Mesendoderm (in vitro differentiated cells): ENCODE results near the gene PDGFRA.

Experiments used
- DNase-seq: peaks from one replicate; pipeline ENCODE4 v3.0.0; 2013
- H2AK5ac ChIP-seq: 2 replicates; pipeline ENCODE4 v1.6.1; 2013; ENCODE audit warnings: low read length, inconsistent platforms
- H2BK120ac ChIP-seq: 2 replicates; pipeline ENCODE4 v1.6.1; 2013; ENCODE audit warnings: low read depth, mild to moderate bottlenecking, low read length, moderate library complexity, mixed read lengths
- H2BK15ac ChIP-seq: replicated peaks from 2 replicates; pipeline ENCODE4 v1.6.1; 2013; ENCODE audit warnings: low read depth, mild to moderate bottlenecking, moderate library complexity
- H2BK5ac ChIP-seq: 2 replicates; pipeline ENCODE4 v1.6.1; 2013; ENCODE audit warnings: low read length, inconsistent platforms
- H3K18ac ChIP-seq: 2 replicates; pipeline ENCODE4 v1.6.1; 2013; ENCODE audit warnings: mild to moderate bottlenecking, low read length, mixed read lengths
- H3K23ac ChIP-seq: one replicate; pipeline ENCODE4 v1.6.1; 2013; ENCODE audit warnings: low read length
- H3K27ac ChIP-seq: 2 replicates; pipeline ENCODE4 v1.5.1; 2013; ENCODE audit warnings: low read depth, mild to moderate bottlenecking, inconsistent platforms, low read length, moderate library complexity
- H3K27me3 ChIP-seq: 2 replicates; pipeline ENCODE4 v1.6.1; 2013; ENCODE audit warnings: low read length, control low read depth, mild to moderate bottlenecking, inconsistent platforms; ENCODE audit not compliant: insufficient read depth, poor library complexity
- H3K36me3 ChIP-seq: 2 replicates; pipeline ENCODE4 v1.6.1; 2013; ENCODE audit warnings: low read length, inconsistent platforms; ENCODE audit not compliant: control insufficient read depth, insufficient read depth
- H3K4ac ChIP-seq: one replicate; pipeline ENCODE4 v1.6.1; 2013; ENCODE audit warnings: low read depth, mild to moderate bottlenecking, low read length, moderate library complexity
- H3K4me1 ChIP-seq: 2 replicates; pipeline ENCODE4 v1.6.1; 2013; ENCODE audit warnings: low read depth, low read length, inconsistent platforms; ENCODE audit not compliant: control insufficient read depth
- H3K4me2 ChIP-seq: 2 replicates; pipeline ENCODE4 v1.6.1; 2013; ENCODE audit warnings: low read length
- H3K4me3 ChIP-seq: 2 replicates; pipeline ENCODE4 v1.5.1; 2013; ENCODE audit warnings: mild to moderate bottlenecking, low read length
- H3K56ac ChIP-seq: one replicate; pipeline ENCODE4 v1.6.1; 2013; ENCODE audit warnings: low read length
- H3K79me1 ChIP-seq: 2 replicates; pipeline ENCODE4 v1.6.1; 2013; ENCODE audit warnings: low read length, inconsistent platforms
- H3K79me2 ChIP-seq: 2 replicates; pipeline ENCODE4 v1.6.1; 2013; ENCODE audit warnings: mild to moderate bottlenecking, low read length; ENCODE audit not compliant: control insufficient read depth, insufficient read depth
- H3K9ac ChIP-seq: 2 replicates; pipeline ENCODE4 v1.6.1; 2013; ENCODE audit warnings: low read length, inconsistent platforms
- H4K5ac ChIP-seq: one replicate; pipeline ENCODE4 v1.6.1; 2013; ENCODE audit warnings: low read length
- H4K8ac ChIP-seq: one replicate; pipeline ENCODE4 v1.6.1; 2013; ENCODE audit warnings: low read depth, mild to moderate bottlenecking, control low read depth, low read length, moderate library complexity
- WGBS: extraction: QIAGEN DNeasy Blood & Tissue Kit; methylation state at CpG from one replicate; pipeline ENCODE4 v1.1.7; 2013; ENCODE audit warnings: low lambda C conversion rate, missing lambda C conversion rate; ENCODE audit not compliant: insufficient coverage; ENCODE audit errors: extremely low coverage; 5-methylcytosine and 5-hydroxymethylcytosine counted together

Gene PDGFRA

GRCh38 chr4:54187148-54187547 is 41.9 kb upstream of the PDGFRA start:
- Histone ChIP-seq H3K18ac (no peak overlapping the region), H3K36me3 (no peaks in the 10 kb centered on the region), H3K79me2 (no peaks in the 10 kb centered on the region), H3K27me3 (no peaks in the 10 kb centered on the region), H3K23ac (no peak overlapping the region), H3K9ac (no peak overlapping the region), H2BK120ac (no peak overlapping the region), H3K56ac (no peak overlapping the region), H2BK5ac (no peak overlapping the region), H3K4me2 (no peak overlapping the region), H3K4me3 (no peak overlapping the region), H3K4ac (no peak overlapping the region), H2BK15ac (no peak overlapping the region), H3K79me1 (no peaks in the 10 kb centered on the region), H3K27ac (no peak overlapping the region), H4K5ac (no peak overlapping the region), H4K8ac (no peak overlapping the region), H3K4me1 (no peaks in the 10 kb centered on the region), H2AK5ac (no peak overlapping the region)
- WGBS = no CpG with 5 or more reads among the region's 9 CpGs
- no peak for DNase-seq

DNA sequence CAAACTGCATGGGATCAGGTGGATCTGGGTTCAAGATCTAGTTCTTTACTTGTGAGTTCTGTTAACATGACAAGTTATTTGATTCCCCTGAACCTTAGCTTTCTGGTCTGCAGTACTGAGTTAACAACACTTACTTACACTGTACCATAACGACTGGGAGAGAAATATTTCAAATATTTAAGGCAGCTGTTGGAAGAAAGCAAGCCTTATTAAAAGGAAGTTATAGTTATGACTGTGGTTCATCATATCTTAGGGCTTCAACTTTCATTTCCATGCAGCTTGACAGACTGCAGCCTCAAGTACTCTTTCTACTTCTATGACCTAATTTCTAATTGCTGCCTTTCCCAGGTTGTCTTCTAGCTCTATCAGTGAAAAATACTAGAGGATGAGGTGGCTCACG is 40.0 kb upstream of the PDGFRA start:
- Histone ChIP-seq H3K18ac (no peak overlapping the region), H3K56ac (no peak overlapping the region), H3K4me3 (no peak overlapping the region), H3K79me1 (no peaks in the 10 kb centered on the region), H4K8ac (no peak overlapping the region), H3K79me2 (no peaks in the 10 kb centered on the region), H3K4me2 (no peak overlapping the region), H3K27me3 (no peaks in the 10 kb centered on the region), H3K4me1 (no peaks in the 10 kb centered on the region), H2BK15ac (no peak overlapping the region), H2AK5ac (no peak overlapping the region), H2BK5ac (no peak overlapping the region), H4K5ac (no peak overlapping the region), H3K4ac (no peak overlapping the region), H3K23ac (no peak overlapping the region), H3K27ac (no peak overlapping the region), H3K9ac (no peak overlapping the region), H2BK120ac (no peak overlapping the region), H3K36me3 (no peaks in the 10 kb centered on the region)
- no peak for DNase-seq
- WGBS = no CpG with 5 or more reads among the region's 2 CpGs

DNA sequence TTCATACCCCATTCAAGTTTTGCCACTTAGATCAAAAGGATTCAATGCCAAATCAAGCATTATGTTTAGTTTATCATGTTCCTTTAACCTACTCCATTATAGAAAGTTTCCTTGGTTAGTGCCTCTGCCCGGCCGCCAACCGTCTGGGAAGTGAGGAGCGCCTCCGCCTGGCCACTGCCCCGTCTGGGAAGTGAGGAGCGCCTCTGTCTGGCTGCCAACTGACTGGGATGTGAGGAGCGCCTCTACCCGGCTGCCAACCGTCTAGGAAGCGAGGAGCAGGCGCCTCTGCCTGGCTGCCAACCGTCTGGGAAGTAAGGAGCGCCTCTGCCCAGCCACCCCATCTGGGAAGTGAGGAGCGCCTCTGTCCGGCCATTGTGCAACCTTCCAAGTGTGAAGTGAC is 36.3 kb upstream of the PDGFRA start:
- no peak overlapping the region for H2AK5ac ChIP-seq
- H3K36me3 ChIP-seq = no peaks in the 10 kb centered on the region
- H2BK5ac ChIP-seq = no peak overlapping the region
- no peak for DNase-seq
- H3K23ac ChIP-seq = no peak overlapping the region
- no peak overlapping the region for H2BK15ac ChIP-seq
- H3K56ac ChIP-seq = no peak overlapping the region
- no peak overlapping the region for H4K5ac ChIP-seq
- no peak overlapping the region for H3K4ac ChIP-seq
- no peak overlapping the region for H3K9ac ChIP-seq
- no peak overlapping the region for H3K4me2 ChIP-seq
- H3K18ac ChIP-seq = no peak overlapping the region
- H3K79me1 ChIP-seq = no peaks in the 10 kb centered on the region
- no peak overlapping the region for H3K4me3 ChIP-seq
- no peak overlapping the region for H3K27ac ChIP-seq
- H3K27me3 ChIP-seq = no peaks in the 10 kb centered on the region
- no peaks in the 10 kb centered on the region for H3K79me2 ChIP-seq
- H4K8ac ChIP-seq = no peak overlapping the region
- H2BK120ac ChIP-seq = no peak overlapping the region
- no peaks in the 10 kb centered on the region for H3K4me1 ChIP-seq
- WGBS = no CpG with 5 or more reads among the region's 16 CpGs

- Histone ChIP-seq H3K79me2 (no peaks in the 10 kb centered on the region), H3K18ac (no peak overlapping the region), H3K36me3 (no peaks in the 10 kb centered on the region), H3K9ac (no peak overlapping the region), H3K23ac (no peak overlapping the region), H2AK5ac (no peak overlapping the region), H2BK5ac (no peak overlapping the region), H4K8ac (no peak overlapping the region), H3K4me2 (no peak overlapping the region), H4K5ac (no peak overlapping the region), H2BK120ac (peak overlapping the region; percentile 18), H3K4me3 (no peak overlapping the region), H3K56ac (no peak overlapping the region), H3K79me1 (no peaks in the 10 kb centered on the region), H3K27me3 (no peaks in the 10 kb centered on the region), H3K4me1 (no peaks in the 10 kb centered on the region), H3K27ac (no peak overlapping the region), H2BK15ac (no peak overlapping the region), H3K4ac (no peak overlapping the region)
- peak; percentile 7 for DNase-seq
- WGBS = no CpG with 5 or more reads among the region's 2 CpGs
Observed at GRCh38 chr4:54197926-54198325, 31.2 kb upstream of the PDGFRA start.

DNA sequence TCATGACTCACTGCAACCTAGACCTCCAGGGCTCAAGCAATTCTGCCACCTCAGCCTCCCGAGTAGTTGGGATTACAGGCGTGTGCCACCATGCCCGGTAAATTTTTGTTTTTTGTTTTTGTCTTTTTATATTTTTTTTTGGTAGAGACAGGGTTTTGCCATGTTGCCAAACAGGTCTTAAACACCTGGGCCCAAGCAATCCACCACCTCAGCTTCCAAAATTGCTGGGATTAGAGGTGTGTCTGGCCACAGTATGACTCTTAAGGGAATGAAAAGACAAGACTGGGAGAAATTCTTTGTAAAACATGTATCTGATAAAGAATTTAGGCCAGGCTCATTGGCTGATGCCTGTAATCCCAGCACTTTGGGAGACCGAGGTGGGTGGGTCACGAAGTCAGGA is 29.2 kb upstream of the PDGFRA start:
- no peaks in the 10 kb centered on the region for H3K36me3 ChIP-seq
- H3K4ac ChIP-seq = no peak overlapping the region
- H3K79me1 ChIP-seq = no peaks in the 10 kb centered on the region
- H3K9ac ChIP-seq = no peak overlapping the region
- H3K27ac ChIP-seq = no peak overlapping the region
- H4K8ac ChIP-seq = no peak overlapping the region
- H3K4me3 ChIP-seq = no peak overlapping the region
- H2BK5ac ChIP-seq = no peak overlapping the region
- no peak overlapping the region for H3K56ac ChIP-seq
- H3K23ac ChIP-seq = no peak overlapping the region
- no peaks in the 10 kb centered on the region for H3K79me2 ChIP-seq
- no peak overlapping the region for H2BK120ac ChIP-seq
- H3K18ac ChIP-seq = no peak overlapping the region
- no peak overlapping the region for H3K4me2 ChIP-seq
- no peak overlapping the region for H2BK15ac ChIP-seq
- no peak overlapping the region for H2AK5ac ChIP-seq
- no peaks in the 10 kb centered on the region for H3K27me3 ChIP-seq
- no CpG with 5 or more reads among the region's 5 CpGs for WGBS
- no peaks in the 10 kb centered on the region for H3K4me1 ChIP-seq
- H4K5ac ChIP-seq = no peak overlapping the region
- DNase-seq = no peak

GRCh38 chr4:54209617-54210016 is 19.5 kb upstream of the PDGFRA start:
- no CpG with 5 or more reads among the region's 2 CpGs for WGBS
- Histone ChIP-seq H3K23ac (no peak overlapping the region), H2BK5ac (no peak overlapping the region), H3K79me2 (no peaks in the 10 kb centered on the region), H3K4me1 (peaks cover 2% of the 10 kb centered on the region), H3K27ac (no peak overlapping the region), H2AK5ac (no peak overlapping the region), H2BK120ac (no peak overlapping the region), H3K4me2 (no peak overlapping the region), H3K79me1 (no peaks in the 10 kb centered on the region), H3K56ac (no peak overlapping the region), H3K27me3 (no peaks in the 10 kb centered on the region), H4K5ac (no peak overlapping the region), H3K9ac (no peak overlapping the region), H4K8ac (no peak overlapping the region), H3K4ac (no peak overlapping the region), H3K4me3 (no peak overlapping the region), H3K18ac (no peak overlapping the region), H3K36me3 (no peaks in the 10 kb centered on the region), H2BK15ac (no peak overlapping the region)
- DNase-seq = no peak
